HG02981 (cell line): ENCODE results near the gene CCR9.

Experiments used
- ATAC-seq: cut with Tn5 transposase; IDR thresholded peaks from one replicate; pipeline ENCODE4 v1.9.1; 2021; ENCODE audit warnings: mild to moderate bottlenecking, moderate library complexity; ENCODE audit not compliant: unreplicated experiment

CCR9 gene

GRCh38 chr3:45872569-45872968 lies 13.8 kb upstream of the CCR9 start:
- no peak for ATAC-seq

DNA sequence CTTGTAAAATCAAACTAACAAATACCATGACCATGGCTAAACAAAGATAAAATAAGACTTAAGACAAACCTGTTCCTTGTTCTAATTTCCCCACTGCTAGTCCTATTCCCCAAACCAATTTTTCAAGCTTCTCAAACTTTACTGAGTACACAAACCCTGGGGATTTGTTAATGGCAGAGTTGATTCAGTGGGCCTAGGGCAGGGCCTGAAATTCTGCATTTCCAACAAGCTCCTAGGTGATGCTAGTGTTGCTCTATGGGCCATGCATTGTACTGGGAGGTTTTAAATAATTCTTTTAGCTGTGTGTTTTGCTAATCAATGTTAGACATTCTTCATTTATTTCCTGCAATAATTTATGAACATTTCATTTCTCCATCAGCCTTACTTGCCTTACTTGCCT lies 13.3 kb upstream of the CCR9 start:
- ATAC-seq, result no peak

- no peak for ATAC-seq
These were observed 12.7 kb upstream of the CCR9 start for GRCh38 chr3:45873638-45874037.

- no peak for ATAC-seq
These were observed 11.5 kb upstream of the CCR9 start for GRCh38 chr3:45874677-45875346.

- ATAC-seq, result no peak
These were observed 8.2 kb upstream of the CCR9 start for GRCh38 chr3:45878124-45878523.

- no peak for ATAC-seq
These were observed 5.6 kb upstream of the CCR9 start for GRCh38 chr3:45880725-45881077.

DNA sequence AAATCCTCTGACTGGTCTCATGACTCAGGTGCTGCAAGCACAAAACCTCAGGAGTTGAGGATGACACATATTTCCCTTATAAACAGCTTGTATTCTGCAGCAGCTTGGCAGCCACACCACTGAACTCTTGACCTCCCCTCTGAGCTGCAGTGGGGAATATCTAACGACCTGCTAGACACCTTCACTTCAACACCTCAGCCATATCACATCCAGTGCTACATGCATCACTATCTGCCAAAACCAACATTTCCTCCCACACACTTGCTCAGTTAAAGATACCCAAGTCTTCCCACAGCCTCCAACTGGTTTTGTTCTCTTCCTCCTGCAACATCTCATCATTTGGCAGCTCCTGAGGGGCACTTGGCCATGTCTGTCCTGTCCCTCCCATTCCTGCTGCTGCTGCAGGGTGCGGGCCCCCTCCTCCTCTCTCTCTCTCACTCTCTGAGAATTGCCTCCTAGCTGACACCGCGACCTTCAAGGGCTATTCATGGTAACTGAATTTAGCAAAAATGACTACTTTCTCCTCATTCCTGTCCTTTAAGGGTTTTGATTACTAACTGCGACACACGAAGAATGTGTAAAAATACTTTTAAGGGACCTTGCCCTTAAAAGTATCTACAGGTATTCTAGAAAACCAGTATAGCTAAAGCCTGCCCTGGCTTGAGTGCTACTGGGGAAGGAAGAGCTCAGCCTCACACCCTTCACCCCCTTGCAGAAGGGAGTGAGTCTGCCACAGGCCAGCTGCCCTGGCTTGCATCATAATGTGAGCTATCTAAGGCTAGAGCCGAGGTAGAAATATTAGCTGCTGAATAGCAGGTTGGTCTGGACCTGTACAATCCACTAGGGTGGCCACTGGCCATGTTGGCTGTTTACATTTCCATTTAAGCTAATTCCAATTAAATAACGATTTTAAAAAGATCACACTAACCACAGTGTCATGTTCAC lies 5.0 kb upstream of the CCR9 start:
- ATAC-seq, result no peak

- no peak for ATAC-seq
These were observed 1.8 kb upstream of the CCR9 start for GRCh38 chr3:45884368-45885201.

GRCh38 chr3:45887285-45887684 lies 942 bp downstream of the CCR9 start:
- ATAC-seq, result no peak

DNA sequence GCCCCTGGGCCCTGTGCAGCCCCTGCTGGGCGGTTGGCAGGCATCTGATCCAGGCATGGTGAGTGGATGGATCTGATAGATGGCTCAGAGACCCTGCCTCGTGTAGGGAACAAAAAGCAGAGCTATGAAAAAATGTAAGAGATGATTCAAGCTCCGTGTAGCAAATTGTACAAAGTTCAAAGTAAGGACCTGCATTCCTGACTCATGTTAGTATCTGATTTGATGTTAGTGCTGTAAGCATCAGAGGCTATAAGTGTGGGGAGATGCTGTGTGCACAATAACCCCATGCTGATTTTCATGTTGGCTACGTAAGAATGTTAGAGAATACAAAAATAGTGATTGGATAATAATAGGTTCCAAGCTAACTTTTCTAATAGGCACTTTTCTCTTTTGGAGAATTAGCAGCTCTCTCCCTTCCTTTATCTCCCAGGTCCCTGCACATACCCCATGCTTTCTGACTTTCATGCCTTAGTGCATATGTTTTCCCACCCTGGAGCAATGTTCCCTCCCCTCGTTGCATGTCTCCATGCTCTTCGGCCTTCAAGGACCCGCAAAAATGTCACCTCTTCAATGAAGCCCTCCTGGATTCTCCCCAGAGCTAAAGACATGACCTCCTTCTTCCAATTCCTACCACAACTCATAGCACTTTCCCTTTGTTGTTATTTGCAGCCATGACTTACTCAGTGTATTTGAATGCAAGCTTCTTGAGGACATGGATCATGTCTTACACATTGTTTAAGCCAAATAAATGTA lies 1.6 kb downstream of the CCR9 start:
- ATAC-seq, result no peak

DNA sequence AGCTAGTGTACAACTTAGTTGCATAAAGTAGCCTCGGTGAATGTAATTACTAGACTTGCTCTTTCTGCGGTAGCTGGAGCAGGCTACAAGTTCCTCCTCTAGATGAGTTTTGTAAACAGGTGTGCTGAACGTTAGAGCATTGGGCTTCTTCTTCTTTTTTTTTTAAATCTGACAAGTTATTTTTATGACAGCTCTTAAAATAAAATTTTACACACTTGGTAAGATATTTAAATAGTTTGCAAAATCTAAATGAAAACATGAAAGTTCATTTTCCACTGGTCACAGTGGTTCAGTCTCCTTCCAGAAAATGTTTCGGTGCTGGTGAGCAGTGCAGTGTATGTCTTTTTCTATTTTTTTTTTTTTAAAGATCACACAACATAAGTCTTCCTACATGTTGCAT lies 3.0 kb downstream of the CCR9 start:
- no peak for ATAC-seq

GRCh38 chr3:45890405-45890804 lies 4.1 kb downstream of the CCR9 start:
- ATAC-seq, result no peak

DNA sequence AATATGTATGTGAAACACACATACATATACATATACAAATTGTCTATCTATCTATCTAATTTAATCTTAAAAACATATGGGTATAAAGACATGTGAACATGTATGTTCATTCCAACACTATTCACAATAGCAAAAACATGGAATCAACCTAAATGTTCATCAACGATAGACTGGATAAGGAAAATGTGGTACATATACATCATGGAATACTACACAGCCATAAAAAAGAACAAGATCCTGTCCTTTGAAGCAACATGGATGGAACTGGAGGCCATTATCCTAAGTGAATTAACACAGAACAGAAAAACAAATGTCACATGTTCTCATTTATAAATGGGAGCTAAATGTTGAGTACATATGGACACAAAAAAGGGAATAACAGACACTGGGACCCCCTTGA lies 5.8 kb downstream of the CCR9 start:
- ATAC-seq, result no peak

DNA sequence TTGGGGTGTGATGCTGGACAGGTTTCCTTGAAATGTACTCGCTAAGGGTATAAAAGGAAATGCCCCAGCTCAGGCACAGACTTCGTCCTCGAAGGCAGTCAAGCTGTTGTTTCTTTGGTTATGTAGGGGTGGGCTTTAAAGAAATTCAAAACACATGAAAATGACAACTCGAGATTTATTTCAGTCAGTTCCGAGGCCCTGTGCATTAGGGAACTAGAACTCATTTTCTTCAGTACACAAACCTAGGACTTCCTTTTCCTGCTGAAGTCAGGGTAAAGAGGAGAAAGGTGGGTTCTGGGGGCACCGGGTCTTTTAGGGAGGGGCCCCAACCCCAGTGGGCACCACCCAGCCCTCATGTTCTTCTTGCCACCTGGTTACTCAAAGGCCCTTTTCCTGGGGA lies 7.7 kb downstream of the CCR9 start:
- ATAC-seq, result no peak

- ATAC-seq, result no peak
These were observed 9.5 kb downstream of the CCR9 start for GRCh38 chr3:45895686-45896468.

GRCh38 chr3:45896956-45897355 lies 10.6 kb downstream of the CCR9 start:
- no peak for ATAC-seq

- ATAC-seq, result no peak
These were observed 18.6 kb downstream of the CCR9 start for GRCh38 chr3:45904931-45905330.

DNA sequence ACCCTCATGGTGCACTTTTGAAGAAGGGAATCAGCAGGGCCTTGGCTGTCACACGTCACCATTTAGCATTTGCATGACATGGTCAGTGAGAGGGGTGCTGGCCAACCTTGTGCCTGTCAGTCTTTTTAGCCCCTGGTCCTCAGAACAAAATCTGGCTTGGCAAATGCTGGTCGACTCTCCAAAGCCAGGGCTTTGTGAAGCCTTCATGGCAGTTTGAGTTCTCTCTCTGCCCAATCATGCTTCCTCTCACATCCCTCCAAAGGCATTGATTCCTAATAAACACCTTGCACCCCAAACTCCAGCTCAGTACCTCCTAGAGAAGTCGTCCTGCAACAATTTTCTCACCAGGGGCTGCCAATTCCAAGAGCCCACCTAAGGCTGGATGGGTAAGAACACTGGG lies 19.4 kb downstream of the CCR9 start:
- ATAC-seq, result no peak

DNA sequence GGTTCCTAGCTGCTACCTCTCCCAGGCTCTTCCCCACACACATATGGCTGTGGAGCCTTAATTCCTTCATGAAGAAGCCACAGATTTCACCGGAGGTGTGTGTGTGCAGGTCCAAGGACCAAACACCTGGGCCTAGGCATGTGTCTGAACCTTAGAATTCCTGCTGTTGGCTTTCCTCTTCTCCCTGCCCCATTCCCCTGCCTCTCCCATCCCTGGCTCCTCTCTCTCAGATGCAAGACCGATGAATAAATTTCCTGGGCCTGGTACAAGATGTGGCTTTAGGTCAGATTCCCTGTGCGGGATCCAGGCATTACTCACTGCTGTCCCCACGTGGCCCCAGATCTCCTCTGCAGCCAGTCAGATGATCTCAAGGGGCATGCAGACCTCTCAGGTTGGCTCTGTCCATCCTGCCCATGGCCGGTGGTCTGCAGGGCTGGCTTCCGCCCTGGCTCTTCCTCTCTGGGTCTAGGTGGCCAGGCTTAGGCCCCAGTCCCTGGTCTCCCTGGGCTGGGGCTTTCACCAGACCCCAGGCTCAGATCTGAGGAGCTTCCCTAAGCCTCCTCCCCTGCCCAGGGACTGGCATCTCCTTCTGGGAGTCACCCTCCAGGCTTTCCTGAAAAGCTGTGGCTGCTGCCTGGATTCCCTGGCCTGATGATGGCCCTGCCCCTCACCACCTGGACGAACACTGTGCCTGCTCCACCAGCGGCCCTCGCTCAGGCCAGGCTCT lies 20.5 kb downstream of the CCR9 start:
- ATAC-seq, result no peak
